ENCODE results near the gene SLC41A2. TPM values are rescaled to one million over a fixed set of nuclear protein-coding genes. Genes with fewer than 3 reads are reported as not detected.

The SLC41A2 gene
- total and polyA plus RNA-seq, 2 donors (not counting 1 experiment from before 2014, with no cell fraction given): 0.51 to 13.0 TPM

DNA sequence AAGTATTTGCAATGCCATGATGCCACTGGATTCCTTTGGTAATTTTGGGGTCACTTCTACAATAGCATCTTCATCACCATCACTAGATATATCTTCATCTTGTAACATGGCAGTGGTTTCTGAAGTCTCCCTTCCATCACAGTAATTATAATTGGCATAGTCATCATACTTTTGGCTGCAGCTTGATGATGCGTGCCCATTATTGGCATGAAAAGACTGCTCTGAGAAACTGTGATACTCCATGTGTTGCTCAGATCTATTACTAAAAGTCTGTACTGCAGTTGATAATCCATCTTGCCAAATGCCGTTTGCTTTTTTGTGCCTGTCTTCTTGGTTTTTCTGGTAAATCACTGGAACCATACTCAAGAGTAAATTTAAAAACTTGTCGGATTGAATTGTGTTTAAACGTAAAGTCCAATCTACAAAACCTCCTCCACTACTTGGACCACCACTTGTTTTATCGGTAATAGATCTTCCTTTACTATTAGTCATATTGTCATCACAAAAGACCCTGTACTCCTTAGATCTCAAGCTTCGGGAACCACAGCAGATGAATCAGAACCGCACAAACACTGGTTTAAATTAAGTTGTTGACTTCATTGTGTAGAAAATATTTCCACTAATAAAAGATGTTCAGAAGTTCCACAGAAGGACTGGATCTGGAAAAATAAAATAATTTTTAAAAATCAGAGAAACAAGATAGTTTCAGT lies 29.9 kb downstream of the SLC41A2 start:
- no peak overlapping the region for H3K27ac Mint-ChIP-seq
- 97% methylated on average over 5 of the region's 7 CpGs for WGBS (ENCODE audit: insufficient coverage)

DNA sequence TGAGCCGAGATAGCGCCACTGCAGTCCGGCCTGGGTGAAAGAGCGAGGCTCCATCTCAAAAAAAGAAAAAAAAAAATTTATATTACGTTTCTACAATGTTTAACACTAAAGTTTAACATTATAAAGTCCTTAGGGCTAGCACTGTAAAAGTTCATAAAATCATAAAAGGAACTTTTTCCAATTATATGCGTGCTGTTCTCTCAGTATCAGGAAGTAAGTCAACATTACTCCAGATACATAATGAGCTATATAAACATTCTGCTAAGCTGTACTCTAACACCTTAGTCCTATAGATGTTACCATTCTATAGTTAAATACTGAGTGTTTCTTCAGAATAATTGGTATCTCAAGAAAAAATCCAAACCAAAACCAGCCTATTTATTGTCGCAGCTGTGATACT lies 32.6 kb downstream of the SLC41A2 start:
- no CpG with 5 or more reads among the region's 7 CpGs for WGBS (ENCODE audit: insufficient coverage)
- H3K27ac Mint-ChIP-seq: no peak overlapping the region
- intact Hi-C loops (cut with micrococcal nuclease): no loop called here

More for the DNA sequence above, 29.9 kb downstream of the SLC41A2 start:
- Histone ChIP-seq H2AFZ (ENCODE audit: insufficient read depth, low read depth, low read length, poor library complexity, severe bottlenecking) (no peak overlapping the region), H4K20me1 (ENCODE audit: control insufficient read depth, insufficient read depth, low read length, poor library complexity, severe bottlenecking) (no peaks in the 10 kb centered on the region), H3K4me1 (ENCODE audit: control insufficient read depth in 2 of 2, insufficient read depth in 2 of 2, low read length in 2 of 2) (no peaks in the 10 kb centered on the region), H3K9me3 (ENCODE audit: control extremely low read depth in 1 of 3, control insufficient read depth in 2 of 3, insufficient read depth in 1 of 3, low read length in 2 of 3) (no peaks in the 10 kb centered on the region), H3K27me3 (replicated peaks in 1 of 4; ENCODE audit: control extremely low read depth in 1 of 4, control insufficient read depth in 3 of 4, insufficient read depth in 4 of 4, low read length in 3 of 4) (no peaks in the 10 kb centered on the region), H3K27ac (ENCODE audit: low read length in 2 of 2) (no peak overlapping the region), H3K4me3 (ENCODE audit: control extremely low read depth in 1 of 5, extremely low read depth in 1 of 5, insufficient read depth in 1 of 5, low read depth in 2 of 5, low read length in 4 of 5) (no peak overlapping the region), H3K79me2 (ENCODE audit: control insufficient read depth, insufficient read depth, low read length) (no peaks in the 10 kb centered on the region), H3K36me3 (replicated peaks in 1 of 2; ENCODE audit: control extremely low read depth in 1 of 2, control insufficient read depth in 1 of 2, extremely low read depth in 1 of 2, insufficient read depth in 2 of 2, low read length in 1 of 2) (no peaks in the 10 kb centered on the region), H3K9ac (ENCODE audit: low read length) (no peak overlapping the region), H3K4me2 (replicated peaks; ENCODE audit: low read depth, low read length, poor library complexity, severe bottlenecking) (no peak overlapping the region)
- H3K4me3 Mint-ChIP-seq: no peak overlapping the region
- ATAC-seq (ENCODE audit: low read depth): no peak
- TF ChIP-seq, protein P1, sequence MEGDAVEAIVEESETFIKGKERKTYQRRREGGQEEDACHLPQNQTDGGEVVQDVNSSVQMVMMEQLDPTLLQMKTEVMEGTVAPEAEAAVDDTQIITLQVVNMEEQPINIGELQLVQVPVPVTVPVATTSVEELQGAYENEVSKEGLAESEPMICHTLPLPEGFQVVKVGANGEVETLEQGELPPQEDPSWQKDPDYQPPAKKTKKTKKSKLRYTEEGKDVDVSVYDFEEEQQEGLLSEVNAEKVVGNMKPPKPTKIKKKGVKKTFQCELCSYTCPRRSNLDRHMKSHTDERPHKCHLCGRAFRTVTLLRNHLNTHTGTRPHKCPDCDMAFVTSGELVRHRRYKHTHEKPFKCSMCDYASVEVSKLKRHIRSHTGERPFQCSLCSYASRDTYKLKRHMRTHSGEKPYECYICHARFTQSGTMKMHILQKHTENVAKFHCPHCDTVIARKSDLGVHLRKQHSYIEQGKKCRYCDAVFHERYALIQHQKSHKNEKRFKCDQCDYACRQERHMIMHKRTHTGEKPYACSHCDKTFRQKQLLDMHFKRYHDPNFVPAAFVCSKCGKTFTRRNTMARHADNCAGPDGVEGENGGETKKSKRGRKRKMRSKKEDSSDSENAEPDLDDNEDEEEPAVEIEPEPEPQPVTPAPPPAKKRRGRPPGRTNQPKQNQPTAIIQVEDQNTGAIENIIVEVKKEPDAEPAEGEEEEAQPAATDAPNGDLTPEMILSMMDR (IDR thresholded peaks at IDR 0.05): no peak
- TF ChIP-seq EZH2 (IDR thresholded peaks at IDR 0.05; ENCODE audit: borderline replicate concordance, insufficient read depth, low read depth, low read length, poor library complexity, severe bottlenecking): no peak
- POLR2A ChIA-PET: no interaction called here
- no peak for DNase-seq
- no peaks in the 10 kb centered on the region for H3K27me3 Mint-ChIP-seq
- no peaks in the 10 kb centered on the region for H3K9me3 Mint-ChIP-seq (ENCODE audit: insufficient read depth)
- intact Hi-C loops (cut with micrococcal nuclease): no loop called here
- peaks cover 15% of the 10 kb centered on the region for H3K4me1 Mint-ChIP-seq
- CTCF ChIA-PET: interaction anchor here (0.7 kb wide), 1 partner anchor 692 kb away, joined by 3 read pairs; no protein-coding TSS in a partner anchor

More for the DNA sequence above, 32.6 kb downstream of the SLC41A2 start:
- H4K20me1 ChIP-seq (ENCODE audit: control insufficient read depth, insufficient read depth, low read length, poor library complexity, severe bottlenecking): no peaks in the 10 kb centered on the region
- H3K27ac ChIP-seq (ENCODE audit: low read length in 2 of 2): no peak overlapping the region
- H2AFZ ChIP-seq (ENCODE audit: insufficient read depth, low read depth, low read length, poor library complexity, severe bottlenecking): no peak overlapping the region
- no peak overlapping the region for H3K4me2 ChIP-seq (replicated peaks; ENCODE audit: low read depth, low read length, poor library complexity, severe bottlenecking)
- no peaks in the 10 kb centered on the region for H3K36me3 ChIP-seq (replicated peaks in 1 of 2; ENCODE audit: control extremely low read depth in 1 of 2, control insufficient read depth in 1 of 2, extremely low read depth in 1 of 2, insufficient read depth in 2 of 2, low read length in 1 of 2)
- no peaks in the 10 kb centered on the region for H3K79me2 ChIP-seq (ENCODE audit: control insufficient read depth, insufficient read depth, low read length)
- H3K27me3 ChIP-seq (replicated peaks in 1 of 4; ENCODE audit: control extremely low read depth in 1 of 4, control insufficient read depth in 3 of 4, insufficient read depth in 4 of 4, low read length in 3 of 4): no peaks in the 10 kb centered on the region
- peaks cover 1 to 10% (median 4%) of the 10 kb centered on the region in 3 donors for H3K9me3 ChIP-seq (ENCODE audit: control extremely low read depth in 1 of 3, control insufficient read depth in 2 of 3, insufficient read depth in 1 of 3, low read length in 2 of 3)
- H3K4me1 ChIP-seq (ENCODE audit: control insufficient read depth in 2 of 2, insufficient read depth in 2 of 2, low read length in 2 of 2): no peaks in the 10 kb centered on the region
- Mint-ChIP-seq H3K27me3 (no peaks in the 10 kb centered on the region), H3K9me3 (ENCODE audit: insufficient read depth) (peaks cover 3% of the 10 kb centered on the region), H3K4me3 (no peak overlapping the region), H3K4me1 (peaks cover 8% of the 10 kb centered on the region)
- H3K4me3 ChIP-seq (ENCODE audit: control extremely low read depth in 1 of 5, extremely low read depth in 1 of 5, insufficient read depth in 1 of 5, low read depth in 2 of 5, low read length in 4 of 5): no peak overlapping the region
- H3K9ac ChIP-seq (ENCODE audit: low read length): no peak overlapping the region
- ChIA-PET CTCF (no interaction called here), POLR2A (no interaction called here)
- DNase-seq (no peak), ATAC-seq (ENCODE audit: low read depth) (no peak)
- no peak for TF ChIP-seq EZH2 (IDR thresholded peaks at IDR 0.05; ENCODE audit: borderline replicate concordance, insufficient read depth, low read depth, low read length, poor library complexity, severe bottlenecking)
- TF ChIP-seq, protein P1 (IDR thresholded peaks at IDR 0.05): no peak
